DND-41 (cell line): ENCODE measurements around the gene DCP1A.

ENCODE experiments used
- ATAC-seq: fragments of 200-7000 bp; cut with Tn5 transposase; 3 replicates; pipeline ENCODE4 v1.9.1; 2021; ENCODE audit warnings: low read depth; ENCODE audit not compliant: insufficient read depth
- DNase-seq: peaks from one replicate; pipeline ENCODE4 v3.0.0-alpha.2; 2020
- H2AFZ ChIP-seq: 2 replicates; pipeline ENCODE4 v1.6.0; 2012; ENCODE audit warnings: low read depth, low read length
- H3K27ac ChIP-seq: 2 replicates; pipeline ENCODE4 v1.5.1; 2012; ENCODE audit warnings: low read length, inconsistent platforms
- H3K27me3 ChIP-seq: fragments of 200-600 bp; sonication (generic); 2 replicates; pipeline ENCODE4 v1.6.0; 2012; ENCODE audit warnings: low read length, mild to moderate bottlenecking, inconsistent platforms; ENCODE audit not compliant: insufficient read depth, poor library complexity
- H3K36me3 ChIP-seq: 2 replicates; pipeline ENCODE4 v1.5.1; 2012; ENCODE audit warnings: low read length, inconsistent platforms; ENCODE audit not compliant: insufficient read depth
- H3K4me1 ChIP-seq: 2 replicates; pipeline ENCODE4 v1.5.1; 2012; ENCODE audit warnings: mild to moderate bottlenecking, low read length; ENCODE audit not compliant: insufficient read depth
- H3K4me2 ChIP-seq: 2 replicates; pipeline ENCODE4 v1.6.0; 2012; ENCODE audit warnings: mild to moderate bottlenecking, moderate library complexity, low read length, inconsistent platforms; ENCODE audit not compliant: insufficient read depth
- H3K4me3 ChIP-seq, 2 experiments: fragments of 200-600 bp in 1 of 2; shearing (Covaris generic) in 1 of 2; 2 replicates each; pipeline ENCODE4 v1.5.1; 2012 to 2016; ENCODE audit warnings: inconsistent platforms in 2 of 2, low read length in 2 of 2, mild to moderate bottlenecking in 2 of 2, low read depth in 1 of 2, moderate library complexity in 1 of 2
- H3K79me2 ChIP-seq: 2 replicates; pipeline ENCODE4 v1.6.0; 2012; ENCODE audit warnings: low read length, inconsistent platforms; ENCODE audit not compliant: insufficient read depth
- H3K9ac ChIP-seq: 2 replicates; pipeline ENCODE4 v1.6.0; 2012; ENCODE audit warnings: low read depth, mild to moderate bottlenecking, inconsistent platforms, low read length, moderate library complexity
- H3K9me3 ChIP-seq: 2 replicates; pipeline ENCODE4 v1.5.1; 2012; ENCODE audit warnings: low read length, moderate library complexity, mild to moderate bottlenecking, inconsistent platforms; ENCODE audit not compliant: insufficient read depth, severe bottlenecking
- H4K20me1 ChIP-seq: 2 replicates; pipeline ENCODE4 v1.6.0; 2012; ENCODE audit warnings: low read length; ENCODE audit not compliant: insufficient read depth
- CTCF ChIP-seq: IDR thresholded peaks from 2 replicates; pipeline ENCODE4 v1.5.1; 2012; ENCODE audit warnings: borderline replicate concordance, low read length, moderate library complexity, mild to moderate bottlenecking; ENCODE audit not compliant: poor library complexity, severe bottlenecking; ENCODE audit errors: extremely low read depth
- EZH2 ChIP-seq: IDR thresholded peaks from 3 replicates; pipeline ENCODE4 v1.6.1; 2012; ENCODE audit warnings: borderline replicate concordance, low read depth, mild to moderate bottlenecking, moderate library complexity, low read length, inconsistent platforms; ENCODE audit not compliant: severe bottlenecking

Gene DCP1A

GRCh38 chr3:53264718-53265117 lies 82.6 kb downstream of the DCP1A start:
- no peak for DNase-seq
- Histone ChIP-seq H2AFZ (no peak overlapping the region), H3K4me3 (no peak overlapping the region), H3K79me2 (no peaks in the 10 kb centered on the region), H3K9ac (no peak overlapping the region), H3K9me3 (no peaks in the 10 kb centered on the region), H3K4me1 (peaks cover under 1% of the 10 kb centered on the region; the same call in 1 of the 2 replicates), H4K20me1 (no peaks in the 10 kb centered on the region), H3K27ac (no peak overlapping the region), H3K4me2 (no peak overlapping the region), H3K36me3 (no peaks in the 10 kb centered on the region), H3K27me3 (no peaks in the 10 kb centered on the region)
- TF ChIP-seq EZH2 (no peak), CTCF (no peak)
- ATAC-seq, result no peak

- Histone ChIP-seq H4K20me1 (no peaks in the 10 kb centered on the region), H3K27me3 (peaks cover 5% of the 10 kb centered on the region), H3K4me3 (no peak overlapping the region), H3K36me3 (no peaks in the 10 kb centered on the region), H2AFZ (no peak overlapping the region), H3K27ac (no peak overlapping the region), H3K4me1 (no peaks in the 10 kb centered on the region), H3K9ac (no peak overlapping the region), H3K9me3 (no peaks in the 10 kb centered on the region), H3K79me2 (no peaks in the 10 kb centered on the region), H3K4me2 (no peak overlapping the region)
- ATAC-seq, result no peak
- no peak for DNase-seq
- TF ChIP-seq CTCF (no peak), EZH2 (no peak)
Observed at GRCh38 chr3:53263907-53264306, 83.4 kb downstream of the DCP1A start.

- Histone ChIP-seq H3K4me2 (no peak overlapping the region), H3K4me1 (no peaks in the 10 kb centered on the region), H3K79me2 (no peaks in the 10 kb centered on the region), H3K36me3 (no peaks in the 10 kb centered on the region), H3K9me3 (no peaks in the 10 kb centered on the region), H3K9ac (no peak overlapping the region), H3K27me3 (peaks cover 5% of the 10 kb centered on the region), H4K20me1 (no peaks in the 10 kb centered on the region), H3K4me3 (no peak overlapping the region), H3K27ac (no peak overlapping the region), H2AFZ (no peak overlapping the region)
- no peak for ATAC-seq
- no peak for TF ChIP-seq EZH2
- no peak for TF ChIP-seq CTCF
- DNase-seq, result no peak
Observed at GRCh38 chr3:53261712-53262111, 85.6 kb downstream of the DCP1A start.

GRCh38 chr3:53260286-53260785 lies 87.0 kb downstream of the DCP1A start:
- no peaks in the 10 kb centered on the region for H4K20me1 ChIP-seq
- DNase-seq (no peak), ATAC-seq (no peak)
- H3K79me2 ChIP-seq, result peaks cover 5% of the 10 kb centered on the region
- H2AFZ ChIP-seq, result no peak overlapping the region
- TF ChIP-seq CTCF (no peak), EZH2 (no peak)
- peaks cover 4% of the 10 kb centered on the region for H3K4me1 ChIP-seq
- H3K4me3 ChIP-seq, result no peak overlapping the region
- no peaks in the 10 kb centered on the region for H3K9me3 ChIP-seq
- no peaks in the 10 kb centered on the region; the same call in 1 of the 2 replicates for H3K36me3 ChIP-seq
- H3K27ac ChIP-seq, result no peak overlapping the region
- H3K4me2 ChIP-seq, result no peak overlapping the region
- peaks cover 5% of the 10 kb centered on the region for H3K27me3 ChIP-seq
- H3K9ac ChIP-seq, result no peak overlapping the region
